OCI-LY3 (cell line): ENCODE measurements around the gene PGS1.

ENCODE experiments used
- CTCF ChIP-seq: fragments of 200-600, 300-600 bp; sonication (generic); IDR thresholded peaks from 2 replicates; pipeline ENCODE4 v1.5.1; 2014; ENCODE audit warnings: antibody characterized with exemption, low read length, low read depth
- EZH2phosphoT487 ChIP-seq: fragments of 200-600 bp; shearing (Covaris generic); IDR thresholded peaks from 2 replicates; pipeline ENCODE4 v1.6.1; 2018; ENCODE audit warnings: antibody characterized with exemption, mixed run types, low read depth

DNA sequence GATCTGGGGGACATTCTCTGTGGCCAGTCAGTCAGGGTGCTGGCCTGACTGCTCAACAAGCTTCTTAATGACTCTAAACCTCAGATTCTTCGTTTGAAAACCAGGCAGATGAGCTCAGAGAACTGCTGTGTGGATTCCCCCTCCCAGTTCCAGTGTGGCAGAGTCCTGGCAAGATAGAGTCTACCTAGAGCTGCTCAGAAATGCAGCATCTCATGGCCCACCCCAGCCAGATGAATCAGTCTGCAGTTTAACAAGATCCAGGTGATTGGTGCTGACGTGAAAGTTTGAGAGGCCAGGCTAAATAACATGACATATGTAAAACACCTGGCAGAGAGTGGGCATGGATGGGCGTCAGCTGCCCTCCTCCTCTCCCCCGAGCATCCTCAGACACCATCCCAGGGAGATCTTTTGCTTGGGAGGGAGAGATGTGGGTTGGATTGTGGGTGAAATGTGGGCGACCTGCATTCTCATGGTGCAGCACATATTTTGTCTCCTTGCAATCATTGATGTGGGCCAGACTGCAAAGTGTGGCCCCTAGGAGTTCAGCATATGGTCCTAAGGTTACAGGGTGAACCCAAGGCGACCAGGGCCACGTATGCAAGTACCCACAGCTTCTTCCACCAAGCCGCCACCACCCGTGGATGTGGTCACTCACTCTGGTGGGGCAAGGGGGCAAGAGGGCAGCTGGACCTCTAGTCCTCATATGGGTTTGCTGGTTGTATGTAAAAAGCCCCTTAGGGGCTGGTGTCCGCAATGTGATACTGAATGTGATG is 38.1 kb upstream of the PGS1 start:
- TF ChIP-seq CTCF (no peak), EZH2phosphoT487 (no peak)
